T-cell (primary cell): ENCODE measurements around the gene RAD23B. TPM values are rescaled to one million over a fixed set of nuclear protein-coding genes. Genes with fewer than 3 reads are reported as not detected.

Source experiments
- ATAC-seq, 4 experiments: fragments of 200-7000 bp in 3 of 4; fragments of 150-1000 bp in 1 of 4; cut with Tn5 transposase; replicated peaks in 1 of 4; 1 replicate in 3 of 4; 2 replicates in 1 of 4; pipeline ENCODE4 v1.10.0; 2021; ENCODE audit warnings: moderate library complexity in 3 of 4, mild to moderate bottlenecking in 2 of 4, moderate number of reproducible peaks in 1 of 4
- CTCF ChIA-PET, 2 donors: fragments of 300-600 bp; sonication (Branson Sonifier 250); formaldehyde crosslinking; loops; one replicate each; lab custom pipeline; 2022; ENCODE audit warnings: antibody characterized with exemption in 2 of 2; lab: Charles Lee
- POLR2A ChIA-PET, 2 donors: fragments of 300-600 bp; sonication (Branson Sonifier 250); formaldehyde crosslinking; loops; one replicate each; lab custom pipeline; 2022; ENCODE audit warnings: antibody characterized with exemption in 2 of 2; lab: Charles Lee
- DNase-seq, 35 experiments: peaks; one replicate each; pipeline versions ENCODE4 v3.0.0 to v3.0.0-alpha.2; 2013 to 2023
- H3K27ac ChIP-seq: one replicate; pipeline ENCODE4 v1.5.1; 2013; ENCODE audit warnings: low read length
- H3K27me3 ChIP-seq, 2 experiments: replicated peaks in 1 of 2; 1 replicate in 1 of 2; 2 replicates in 1 of 2; pipeline versions ENCODE4 v1.6.1 to v1.7.0; 2013; ENCODE audit warnings: low read length in 1 of 2, mixed read lengths in 1 of 2; ENCODE audit not compliant: control insufficient read depth in 2 of 2, insufficient read depth in 2 of 2; ENCODE audit errors: extremely low read depth in 1 of 2
- H3K36me3 ChIP-seq, 2 donors: 1 replicate in 1 of 2; 2 replicates in 1 of 2; pipeline versions ENCODE4 v1.6.1 to v1.7.0; 2013; ENCODE audit warnings: low read length in 1 of 2; ENCODE audit not compliant: control insufficient read depth in 2 of 2, insufficient read depth in 1 of 2; ENCODE audit errors: extremely low read depth in 1 of 2
- H3K4me1 ChIP-seq, 2 experiments: 1 replicate in 1 of 2; 2 replicates in 1 of 2; pipeline versions ENCODE4 v1.6.1 to v1.7.0; 2013; ENCODE audit warnings: low read length in 2 of 2, mixed read lengths in 1 of 2; ENCODE audit not compliant: insufficient read depth in 2 of 2, control insufficient read depth in 1 of 2; ENCODE audit errors: extremely low read depth in 1 of 2
- H3K4me3 ChIP-seq, 2 donors: 1 replicate in 1 of 2; 2 replicates in 1 of 2; pipeline versions ENCODE4 v1.5.1 to v1.7.0; 2013; ENCODE audit warnings: mild to moderate bottlenecking in 2 of 2, low read length in 1 of 2, moderate library complexity in 1 of 2; ENCODE audit not compliant: control insufficient read depth in 1 of 2; ENCODE audit errors: extremely low read depth in 1 of 2
- H3K9me3 ChIP-seq: 2 replicates; pipeline ENCODE4 v1.7.0; 2013
- H3K27ac Mint-ChIP-seq, 2 donors: one replicate each; pipeline ENCODE4 v1.8.0; 2020 to 2021; ENCODE audit warnings: mild to moderate bottlenecking in 2 of 2, mixed read lengths in 2 of 2
- H3K27me3 Mint-ChIP-seq, 2 donors: one replicate each; pipeline ENCODE4 v1.8.0; 2021 to 2022; ENCODE audit warnings: mixed read lengths in 2 of 2
- H3K36me3 Mint-ChIP-seq: one replicate; pipeline ENCODE4 v1.8.0; 2021; ENCODE audit warnings: mixed read lengths
- H3K4me1 Mint-ChIP-seq, 3 donors: one replicate each; pipeline ENCODE4 v1.8.0; 2020 to 2022; ENCODE audit warnings: mixed read lengths in 3 of 3, mild to moderate bottlenecking in 1 of 3
- H3K4me3 Mint-ChIP-seq, 3 donors: one replicate each; pipeline ENCODE4 v1.8.0; 2020 to 2022; ENCODE audit warnings: mild to moderate bottlenecking in 3 of 3, mixed read lengths in 3 of 3, moderate library complexity in 3 of 3
- H3K9me3 Mint-ChIP-seq, 3 donors: one replicate each; pipeline ENCODE4 v1.8.0; 2020 to 2022; ENCODE audit warnings: mixed read lengths in 3 of 3
- WGBS: methylation state at CpG from one replicate; pipeline ENCODE4 v1.1.5; 2013; ENCODE audit warnings: missing lambda C conversion rate; ENCODE audit not compliant: insufficient coverage; 5-methylcytosine and 5-hydroxymethylcytosine counted together
- total RNA-seq, 35 experiments: library from RNA in 6 of 35; stranded (reverse) in 6 of 35; fragments of 120-200 nt in 1 of 35; gene quantifications; one replicate each; pipeline versions ENCODE4 v1.2.1 to v1.2.4 and lab custom pipeline; 2013 to 2026

The RAD23B gene
- total RNA-seq, 5 donors from 2014 or later (not counting 1 experiment from before 2014, with no cell fraction given): 55.0 to 68.4 (median 56.2) TPM

GRCh38 chr9:107337676-107338590 is 54.9 kb downstream of the RAD23B start:
- Histone ChIP-seq H3K27ac (no peak overlapping the region), H3K9me3 (no peaks in the 10 kb centered on the region), H3K4me1 (peaks cover 0 to 7% of the 10 kb centered on the region in 2 experiments), H3K4me3 (no peak overlapping the region), H3K36me3 (peaks cover 3 to 14% of the 10 kb centered on the region in 2 donors), H3K27me3 (no peaks in the 10 kb centered on the region)
- CTCF ChIA-PET: interaction anchor here in 1 of 2 donors (1.3 kb wide), 1 partner anchor 98 kb away, joined by 4 read pairs; no protein-coding TSS in a partner anchor
- Mint-ChIP-seq H3K4me3 (no peak overlapping the region), H3K4me1 (peaks cover 4 to 6% (median 5%) of the 10 kb centered on the region in 3 donors), H3K27me3 (no peaks in the 10 kb centered on the region), H3K36me3 (peaks cover 13% of the 10 kb centered on the region), H3K27ac (peak overlapping the region in 1 of 2 donors; percentile 39), H3K9me3 (no peaks in the 10 kb centered on the region)
- DNase-seq (no peak), ATAC-seq (no peak)
- POLR2A ChIA-PET: interaction anchor here in 1 of 2 donors (0.5 kb wide), 1 partner anchor 9 kb away, joined by 3 read pairs; no protein-coding TSS in a partner anchor
- WGBS: 93% methylated on average over 10 of the region's 16 CpGs

GRCh38 chr9:107338911-107339659 is 56.0 kb downstream of the RAD23B start:
- Mint-ChIP-seq H3K4me1 (peaks cover 4 to 6% (median 5%) of the 10 kb centered on the region in 3 donors), H3K9me3 (no peaks in the 10 kb centered on the region), H3K36me3 (peaks cover 3% of the 10 kb centered on the region), H3K4me3 (no peak overlapping the region), H3K27ac (peak overlapping the region in 1 of 2 donors; percentile 31), H3K27me3 (no peaks in the 10 kb centered on the region)
- ChIA-PET POLR2A (no interaction called here), CTCF (interaction anchor here (0.6 to 1.3 kb wide), 3 partner anchors 43 to 99 kb away, joined by 3 to 6 read pairs (median 4); no protein-coding TSS in a partner anchor)
- H3K9me3 ChIP-seq: no peaks in the 10 kb centered on the region
- no peaks in the 10 kb centered on the region for H3K27me3 ChIP-seq
- peaks cover 0 to 7% of the 10 kb centered on the region in 2 experiments for H3K4me1 ChIP-seq
- DNase-seq: no peak
- no peak overlapping the region for H3K4me3 ChIP-seq
- 87% methylated on average over 5 of the region's 7 CpGs for WGBS
- no peak for ATAC-seq
- H3K27ac ChIP-seq: no peak overlapping the region
- peaks cover 0 to 6% of the 10 kb centered on the region in 2 donors for H3K36me3 ChIP-seq

DNA sequence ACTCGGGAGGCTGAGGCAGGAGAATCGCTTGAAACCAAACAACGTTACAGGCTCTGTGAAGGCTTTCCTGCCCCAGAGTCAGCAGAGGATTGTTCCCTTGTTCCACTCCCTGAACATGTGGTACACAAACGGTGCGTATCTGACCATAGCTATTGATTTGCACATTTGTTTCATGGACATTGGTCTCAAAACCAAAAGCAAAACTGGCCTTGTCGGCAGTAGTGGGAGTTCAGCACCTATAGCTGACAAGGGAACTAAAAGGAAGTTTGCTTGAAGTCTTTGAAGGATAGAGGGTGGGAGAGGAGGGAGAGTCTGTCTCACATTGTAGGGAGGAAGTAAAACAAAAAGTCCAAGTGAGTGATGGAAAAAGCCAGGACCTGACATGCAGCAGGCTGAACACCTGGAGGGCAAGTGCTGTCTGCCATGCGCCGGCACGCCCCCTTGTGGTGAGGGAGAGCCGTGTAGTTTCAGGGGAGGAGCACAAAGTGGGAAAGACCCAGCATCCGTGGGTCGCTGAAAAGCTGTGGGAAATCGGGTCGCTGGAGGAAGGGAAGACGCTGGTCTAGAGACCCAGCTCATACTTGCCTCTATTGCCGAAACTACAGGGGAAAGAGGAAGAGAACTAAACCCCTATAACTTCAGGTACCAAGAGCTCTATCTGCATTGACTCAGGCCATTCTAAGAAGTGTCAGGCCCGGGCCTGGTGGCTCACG is 58.0 kb downstream of the RAD23B start:
- H3K27me3 Mint-ChIP-seq: peaks cover 0 to 2% of the 10 kb centered on the region in 2 donors
- DNase-seq: peak; percentile 36 to 86 (median 72)
- Histone ChIP-seq H3K36me3 (no peaks in the 10 kb centered on the region), H3K4me3 (no peak overlapping the region), H3K9me3 (no peaks in the 10 kb centered on the region), H3K27me3 (no peaks in the 10 kb centered on the region), H3K27ac (no peak overlapping the region), H3K4me1 (peaks cover 7% of the 10 kb centered on the region in 2 experiments)
- CTCF ChIA-PET: interaction anchor here (0.6 to 3.1 kb wide), 22 partner anchors 8 to 204 kb away, joined by 3 to 40 read pairs (median 4); partner anchors contain the start of gene RAD23B (in 1 of the 2)
- 49% methylated on average over 9 of the region's 18 CpGs for WGBS
- no peak overlapping the region for H3K27ac Mint-ChIP-seq
- H3K9me3 Mint-ChIP-seq: no peaks in the 10 kb centered on the region
- peak overlapping the region in 1 of 3 donors; percentile 15 for H3K4me3 Mint-ChIP-seq
- H3K36me3 Mint-ChIP-seq: no peaks in the 10 kb centered on the region
- ATAC-seq: peak; percentile 71 to 81 (median 76)
- POLR2A ChIA-PET: no interaction called here
- H3K4me1 Mint-ChIP-seq: peaks cover 9 to 16% (median 11%) of the 10 kb centered on the region in 3 donors

DNA sequence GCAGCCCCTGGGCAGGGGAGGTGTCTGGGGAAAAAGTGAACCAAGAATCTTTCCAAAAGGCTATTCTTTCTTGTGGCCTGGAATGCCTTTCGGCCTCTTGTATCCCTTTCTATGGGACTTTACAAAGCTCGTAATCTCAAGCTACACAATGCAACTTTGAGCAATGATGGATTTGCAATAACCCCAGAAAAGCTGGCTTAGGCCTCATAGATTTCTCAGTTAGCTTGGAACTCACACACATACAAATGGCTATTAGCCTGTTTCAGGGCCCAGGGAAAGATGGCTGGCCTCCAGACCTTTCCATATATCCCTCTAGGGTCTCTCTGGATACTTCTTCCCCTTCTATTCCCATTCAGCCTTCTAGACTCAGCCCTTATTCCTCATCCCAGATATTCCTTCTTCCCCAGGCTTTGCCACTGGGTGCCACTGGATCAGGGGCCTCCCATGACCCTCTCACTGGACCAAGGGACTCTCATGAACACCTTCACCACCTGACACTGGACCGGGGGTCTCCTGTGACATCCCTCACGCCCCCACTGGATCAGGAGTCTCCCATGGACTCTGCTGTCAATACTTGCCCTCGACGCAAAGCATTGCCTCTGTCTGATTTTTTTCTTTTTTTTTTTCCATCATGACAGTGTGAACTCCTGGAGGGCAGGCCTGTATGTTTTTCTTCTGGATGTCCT is 59.5 kb downstream of the RAD23B start:
- ChIA-PET CTCF (interaction anchor here (0.5 to 3.1 kb wide), 6 partner anchors 13 to 180 kb away, joined by 3 to 40 read pairs (median 6); no protein-coding TSS in a partner anchor), POLR2A (no interaction called here)
- DNase-seq (no peak), ATAC-seq (no peak)
- H3K4me3 Mint-ChIP-seq: no peak overlapping the region
- 96% methylated on average over 5 of the region's 6 CpGs for whole genome bisulfite sequencing
- peaks cover 7% of the 10 kb centered on the region in 2 experiments for H3K4me1 ChIP-seq
- no peaks in the 10 kb centered on the region for H3K27me3 ChIP-seq
- H3K36me3 Mint-ChIP-seq: no peaks in the 10 kb centered on the region
- no peak overlapping the region for H3K27ac ChIP-seq
- peaks cover 0 to 2% of the 10 kb centered on the region in 2 donors for H3K27me3 Mint-ChIP-seq
- H3K9me3 Mint-ChIP-seq: no peaks in the 10 kb centered on the region
- H3K36me3 ChIP-seq: no peaks in the 10 kb centered on the region
- H3K4me3 ChIP-seq: no peak overlapping the region
- H3K4me1 Mint-ChIP-seq: peaks cover 9 to 16% (median 11%) of the 10 kb centered on the region in 3 donors
- H3K9me3 ChIP-seq: no peaks in the 10 kb centered on the region
- no peak overlapping the region for H3K27ac Mint-ChIP-seq

- H3K9me3 ChIP-seq: no peaks in the 10 kb centered on the region
- DNase-seq (no peak), ATAC-seq (no peak)
- Mint-ChIP-seq H3K4me3 (no peak overlapping the region), H3K27me3 (peaks cover 0 to 2% of the 10 kb centered on the region in 2 donors), H3K9me3 (no peaks in the 10 kb centered on the region), H3K4me1 (peaks cover 9 to 16% (median 11%) of the 10 kb centered on the region in 3 donors), H3K36me3 (no peaks in the 10 kb centered on the region), H3K27ac (no peak overlapping the region)
- H3K27ac ChIP-seq: no peak overlapping the region
- peaks cover 7% of the 10 kb centered on the region in 2 experiments for H3K4me1 ChIP-seq
- H3K4me3 ChIP-seq: no peak overlapping the region
- ChIA-PET CTCF (no interaction called here), POLR2A (no interaction called here)
- peaks cover 0 to 7% of the 10 kb centered on the region in 2 experiments for H3K27me3 ChIP-seq
- H3K36me3 ChIP-seq: no peaks in the 10 kb centered on the region
- 57% methylated on average over 1 of the region's 2 CpGs for WGBS
Measured at GRCh38 chr9:107345327-107345726, 62.2 kb downstream of the RAD23B start.
